ENCODE data around the gene C3orf49. TPM values are rescaled to one million over a fixed set of nuclear protein-coding genes. Genes with fewer than 3 reads are reported as not detected.

C3orf49 gene
- total and polyA plus RNA-seq, 2 of the 13 experiments (the other 11 are each of a cell fraction or from before 2014, with no cell fraction given), result not detected

- Histone ChIP-seq H3K9me3 (ENCODE audit: low read length) (no peaks in the 10 kb centered on the region), H3K4me1 (ENCODE audit: insufficient read depth, low read length) (0 out of 2 replicates have a peak, but pooled peaks cover 7% of the 10 kb centered on the region), H3K27me3 (ENCODE audit: control insufficient read depth in 1 of 2, insufficient read depth in 2 of 2, low read length in 2 of 2) (no peaks in the 10 kb centered on the region), H2AFZ (ENCODE audit: low read length) (no peak overlapping the region), H3K79me2 (ENCODE audit: insufficient read depth, low read length) (no peaks in the 10 kb centered on the region), H3K4me3 (replicated peaks in 1 of 3; ENCODE audit: insufficient read depth in 1 of 3, low read depth in 2 of 3, low read length in 3 of 3) (no peak overlapping the region), H3K27ac (ENCODE audit: extremely low read length, insufficient read depth, low read length) (no peak overlapping the region), H3K4me2 (ENCODE audit: low read depth, low read length) (no peak overlapping the region), H4K20me1 (ENCODE audit: insufficient read depth, low read length) (no peaks in the 10 kb centered on the region), H3K36me3 (replicated peaks in 1 of 2; ENCODE audit: control insufficient read depth in 1 of 2, insufficient read depth in 2 of 2, low read length in 2 of 2) (no peaks in the 10 kb centered on the region), H3K9ac (ENCODE audit: insufficient read depth, low read depth, low read length) (no peak overlapping the region)
- DNase-seq (ENCODE audit: low spot score) (no peak), FAIRE-seq (no peak), ATAC-seq (no peak)
- POLR2A ChIA-PET, result no interaction called here
- no TSS peak for BruUV-seq (replicated peaks)
- in situ Hi-C loops (cut with HindIII; ENCODE audit: extremely low pct_ligation_motif_present, low pct_unique_long_range_greater_than_20kb) (no loop called here), intact Hi-C loops (cut with micrococcal nuclease; ENCODE audit: unreplicated experiment) (no loop called here)
- 17% methylated on average over 2 of the region's 2 CpGs for WGBS (ENCODE audit: low lambda C conversion rate)
- CTCF ChIA-PET (ENCODE audit: low intra/inter-chr PET ratio, low total read pairs), result no interaction called here
- no peak for TF ChIP-seq KAT2B (IDR thresholded peaks at IDR 0.05; ENCODE audit: borderline replicate concordance, low read depth, low read length)
Observed at GRCh38 chr3:63798949-63799348, 20.1 kb upstream of the C3orf49 start.

- no peaks in the 10 kb centered on the region for H3K9me3 ChIP-seq (ENCODE audit: low read length)
- intact Hi-C loops (cut with micrococcal nuclease; ENCODE audit: unreplicated experiment) (no loop called here), in situ Hi-C loops (cut with HindIII; ENCODE audit: extremely low pct_ligation_motif_present, low pct_unique_long_range_greater_than_20kb) (loop anchor here (25.0 kb wide), 1 partner anchor 1163 kb away; no protein-coding TSS in a partner anchor)
- ATAC-seq, result no peak
- H2AFZ ChIP-seq (ENCODE audit: low read length), result no peak overlapping the region
- ChIA-PET POLR2A (no interaction called here), CTCF (ENCODE audit: low intra/inter-chr PET ratio, low total read pairs) (no interaction called here)
- H3K4me1 ChIP-seq (ENCODE audit: insufficient read depth, low read length), result 0 out of 2 replicates have a peak, but pooled peaks cover 1% of the 10 kb centered on the region
- H3K79me2 ChIP-seq (ENCODE audit: insufficient read depth, low read length), result no peaks in the 10 kb centered on the region
- no TSS peak for BruUV-seq (replicated peaks)
- TF ChIP-seq PPARG (CRISPR knock-in tag; conservative IDR thresholded peaks at IDR 0.05), result no peak
- H3K9ac ChIP-seq (ENCODE audit: insufficient read depth, low read depth, low read length), result no peak overlapping the region
- no peaks in the 10 kb centered on the region for H3K36me3 ChIP-seq (replicated peaks in 1 of 2; ENCODE audit: control insufficient read depth in 1 of 2, insufficient read depth in 2 of 2, low read length in 2 of 2)
- no peak overlapping the region for H3K4me2 ChIP-seq (ENCODE audit: low read depth, low read length)
- no peaks in the 10 kb centered on the region for H3K27me3 ChIP-seq (ENCODE audit: control insufficient read depth in 1 of 2, insufficient read depth in 2 of 2, low read length in 2 of 2)
- H3K27ac ChIP-seq (ENCODE audit: extremely low read length, insufficient read depth, low read length), result no peak overlapping the region
- 1% methylated on average over 5 of the region's 5 CpGs for WGBS (ENCODE audit: low lambda C conversion rate)
- no peak for DNase-seq (ENCODE audit: low spot score)
- FAIRE-seq, result no peak
- no peaks in the 10 kb centered on the region for H4K20me1 ChIP-seq (ENCODE audit: insufficient read depth, low read length)
- no peak overlapping the region for H3K4me3 ChIP-seq (replicated peaks in 1 of 3; ENCODE audit: insufficient read depth in 1 of 3, low read depth in 2 of 3, low read length in 3 of 3)
Observed at GRCh38 chr3:63800097-63800496, 19.0 kb upstream of the C3orf49 start.

- Histone ChIP-seq H3K9ac (ENCODE audit: insufficient read depth, low read depth, low read length) (no peak overlapping the region), H3K27ac (ENCODE audit: extremely low read length, insufficient read depth, low read length) (no peak overlapping the region), H2AFZ (ENCODE audit: low read length) (no peak overlapping the region), H3K79me2 (ENCODE audit: insufficient read depth, low read length) (no peaks in the 10 kb centered on the region), H3K27me3 (ENCODE audit: control insufficient read depth in 1 of 2, insufficient read depth in 2 of 2, low read length in 2 of 2) (no peaks in the 10 kb centered on the region), H3K9me3 (ENCODE audit: low read length) (no peaks in the 10 kb centered on the region), H3K36me3 (replicated peaks in 1 of 2; ENCODE audit: control insufficient read depth in 1 of 2, insufficient read depth in 2 of 2, low read length in 2 of 2) (no peaks in the 10 kb centered on the region), H4K20me1 (ENCODE audit: insufficient read depth, low read length) (no peaks in the 10 kb centered on the region), H3K4me1 (ENCODE audit: insufficient read depth, low read length) (peaks cover 4% of the 10 kb centered on the region), H3K4me2 (ENCODE audit: low read depth, low read length) (no peak overlapping the region), H3K4me3 (replicated peaks in 1 of 3; ENCODE audit: insufficient read depth in 1 of 3, low read depth in 2 of 3, low read length in 3 of 3) (no peak overlapping the region)
- intact Hi-C loops (cut with micrococcal nuclease; ENCODE audit: unreplicated experiment), result no loop called here
- ATAC-seq (no peak), DNase-seq (ENCODE audit: low spot score) (no peak), FAIRE-seq (no peak)
- ChIA-PET CTCF (ENCODE audit: low intra/inter-chr PET ratio, low total read pairs) (no interaction called here), POLR2A (no interaction called here)
- WGBS (ENCODE audit: low lambda C conversion rate), result 80% methylated on average over 5 of the region's 5 CpGs
- BruUV-seq (replicated peaks), result no TSS peak
- in situ Hi-C loops (cut with HindIII; ENCODE audit: extremely low pct_ligation_motif_present, low pct_unique_long_range_greater_than_20kb), result loop anchor here (25.0 kb wide), 1 partner anchor 1167 kb away; no protein-coding TSS in a partner anchor
- no peak for TF ChIP-seq ZBTB25 (CRISPR knock-in tag; IDR thresholded peaks at IDR 0.05)
- no peak for TF ChIP-seq PHB2 (IDR thresholded peaks at IDR 0.05; ENCODE audit: partially characterized antibody)
- TF ChIP-seq MAF1 (CRISPR knock-in tag; IDR thresholded peaks at IDR 0.05; ENCODE audit: borderline replicate concordance), result no peak
- TF ChIP-seq ZNF740 (CRISPR knock-in tag; IDR thresholded peaks at IDR 0.05), result no peak
- no peak for TF ChIP-seq ELF3 (CRISPR knock-in tag; IDR thresholded peaks at IDR 0.05)
- no peak for TF ChIP-seq ZBTB1 (CRISPR knock-in tag; IDR thresholded peaks at IDR 0.05; ENCODE audit: borderline replicate concordance)
- TF ChIP-seq DR1 (CRISPR knock-in tag; IDR thresholded peaks at IDR 0.05), result no peak
- TF ChIP-seq ZNF101 (CRISPR knock-in tag; IDR thresholded peaks at IDR 0.05; ENCODE audit: borderline replicate concordance, low read depth), result no peak
- TF ChIP-seq ZSCAN29 (CRISPR knock-in tag; conservative IDR thresholded peaks at IDR 0.05), result no peak
- TF ChIP-seq GTF2F1 (IDR thresholded peaks at IDR 0.05; ENCODE audit: low read length), result no peak
Observed at GRCh38 chr3:63803911-63804310, 15.2 kb upstream of the C3orf49 start.

Data from HepG2 (cell line).